GM20431 (cell line): ENCODE results near the gene MYMX.

Source experiments
- in situ Hi-C: fragments of 300-500 bp; cut with MseI, MboI; formaldehyde crosslinking; loops from one replicate; pipeline ENCODE4 v1.15.0; 2020; ENCODE audit warnings: low sequenced_read_pairs; ENCODE audit not compliant: unreplicated experiment

The MYMX gene

GRCh38 chr6:44246663-44247337, 30.1 kb downstream of the MYMX start, which contains the start of gene HSP90AB1:
Gene HSP90AB1 (plus strand): TSS chr6:44247101. CDS start chr6:44248630, 1,529 bp downstream.
- in situ Hi-C loops, result no loop called here

GRCh38 chr6:44247338-44248302, 30.9 kb downstream of the MYMX start:
- in situ Hi-C loops, result no loop called here

GRCh38 chr6:44248579-44248978, 31.9 kb downstream of the MYMX start:
- in situ Hi-C loops, result no loop called here

GRCh38 chr6:44249082-44249748, 32.5 kb downstream of the MYMX start:
- in situ Hi-C loops, result no loop called here

GRCh38 chr6:44250067-44250717, 33.5 kb downstream of the MYMX start:
- in situ Hi-C loops, result no loop called here

GRCh38 chr6:44250718-44251123, 34.0 kb downstream of the MYMX start:
- in situ Hi-C loops, result no loop called here

- in situ Hi-C loops, result no loop called here
Measured at GRCh38 chr6:44251576-44252524, 35.1 kb downstream of the MYMX start.

- in situ Hi-C loops, result no loop called here
Measured at GRCh38 chr6:44253307-44254101, 36.8 kb downstream of the MYMX start.

GRCh38 chr6:44254191-44255104, 37.7 kb downstream of the MYMX start:
- in situ Hi-C loops, result no loop called here

- in situ Hi-C loops, result no loop called here
Measured at GRCh38 chr6:44255105-44255808, 38.5 kb downstream of the MYMX start.

- in situ Hi-C loops, result no loop called here
Measured at GRCh38 chr6:44255871-44256774, 39.4 kb downstream of the MYMX start.

GRCh38 chr6:44256775-44257024, 40.0 kb downstream of the MYMX start:
- in situ Hi-C loops, result no loop called here

GRCh38 chr6:44257025-44257752, 40.5 kb downstream of the MYMX start, which contains the start of gene SLC35B2:
Gene SLC35B2 (minus strand): TSS chr6:44257528. CDS start chr6:44257410, 118 bp downstream.
- in situ Hi-C loops, result no loop called here

GRCh38 chr6:44257753-44258324, 41.1 kb downstream of the MYMX start:
- in situ Hi-C loops, result no loop called here

GRCh38 chr6:44258325-44258863, 41.7 kb downstream of the MYMX start:
- in situ Hi-C loops, result no loop called here
